ENCODE results near the gene RGS1.

GRCh38 chr1:192547501-192547900 lies 28.1 kb upstream of the RGS1 start:
- TF ChIP-seq TAF1 (IDR thresholded peaks at IDR 0.05; ENCODE audit: borderline replicate concordance, insufficient read depth, low read length) (no peak), SIN3A (IDR thresholded peaks at IDR 0.05; ENCODE audit: borderline replicate concordance, insufficient read depth, low read length) (no peak), POLR2AphosphoS5 (IDR thresholded peaks at IDR 0.05; ENCODE audit: low read depth, low read length) (no peak)
